HEK293 (cell line): ENCODE data around the gene EXOSC1.

Experiments used
- CTCF ChIP-seq: fragments of 450-650 bp; formaldehyde crosslinking; IDR thresholded peaks from 2 replicates; pipeline ENCODE4 v1.5.1; 2016; ENCODE audit warnings: missing biosample characterization, missing genetic modification characterization
- KLF1 ChIP-seq: fragments of 450-650 bp; formaldehyde crosslinking; IDR thresholded peaks from 2 replicates; pipeline ENCODE4 v1.5.1; 2016; ENCODE audit warnings: missing biosample characterization, missing genetic modification characterization
- SALL2 ChIP-seq: fragments of 450-650 bp; formaldehyde crosslinking; IDR thresholded peaks from 2 replicates; pipeline ENCODE4 v1.5.0; 2017; ENCODE audit warnings: missing biosample characterization, mild to moderate bottlenecking, missing genetic modification characterization, borderline replicate concordance
- WT1 ChIP-seq: fragments of 450-650 bp; formaldehyde crosslinking; IDR thresholded peaks from 2 replicates; pipeline ENCODE4 v1.5.1; 2016; ENCODE audit warnings: missing biosample characterization, missing genetic modification characterization
- ZNF184 ChIP-seq: fragments of 450-650 bp; IDR thresholded peaks from 2 replicates; pipeline ENCODE4 v1.5.1; 2018; ENCODE audit warnings: missing biosample characterization, mild to moderate bottlenecking, missing genetic modification characterization
- ZNF311 ChIP-seq: fragments of 450-650 bp; formaldehyde crosslinking; IDR thresholded peaks from 2 replicates; pipeline ENCODE4 v1.5.1; 2017; ENCODE audit warnings: missing biosample characterization, missing genetic modification characterization, borderline replicate concordance
- TF ChIP-seq, protein P1 (sequence below): fragments of 450-650 bp; formaldehyde crosslinking; IDR thresholded peaks from 2 replicates; pipeline ENCODE4 v1.5.1; 2016; ENCODE audit warnings: missing biosample characterization, missing genetic modification characterization

GRCh38 chr10:97427571-97428179 is 18.1 kb downstream of the EXOSC1 start:
- TF ChIP-seq ZNF311 (no peak), CTCF (tag by site-specific recombination) (no peak), SALL2 (tag by site-specific recombination) (no peak), WT1 (peak; percentile 56; the same call in 1 of the 2 replicates), ZNF184 (tag by site-specific recombination) (no peak), KLF1 (tag by site-specific recombination) (no peak)
- TF ChIP-seq, protein P1, sequence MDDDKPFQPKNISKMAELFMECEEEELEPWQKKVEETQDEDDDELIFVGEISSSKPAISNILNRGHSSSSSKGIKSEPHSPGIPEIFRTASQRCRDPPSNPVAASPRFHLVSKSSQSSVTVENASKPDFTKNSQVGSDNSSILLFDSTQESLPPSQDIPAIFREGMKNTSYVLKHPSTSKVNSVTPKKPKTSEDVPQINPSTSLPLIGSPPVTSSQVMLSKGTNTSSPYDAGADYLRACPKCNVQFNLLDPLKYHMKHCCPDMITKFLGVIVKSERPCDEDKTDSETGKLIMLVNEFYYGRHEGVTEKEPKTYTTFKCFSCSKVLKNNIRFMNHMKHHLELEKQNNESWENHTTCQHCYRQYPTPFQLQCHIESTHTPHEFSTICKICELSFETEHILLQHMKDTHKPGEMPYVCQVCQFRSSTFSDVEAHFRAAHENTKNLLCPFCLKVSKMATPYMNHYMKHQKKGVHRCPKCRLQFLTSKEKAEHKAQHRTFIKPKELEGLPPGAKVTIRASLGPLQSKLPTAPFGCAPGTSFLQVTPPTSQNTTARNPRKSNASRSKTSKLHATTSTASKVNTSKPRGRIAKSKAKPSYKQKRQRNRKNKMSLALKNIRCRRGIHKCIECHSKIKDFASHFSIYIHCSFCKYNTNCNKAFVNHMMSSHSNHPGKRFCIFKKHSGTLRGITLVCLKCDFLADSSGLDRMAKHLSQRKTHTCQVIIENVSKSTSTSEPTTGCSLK (tag by site-specific recombination) = no peak
